Stimulated activated CD8-positive, alpha-beta memory T cell treated with anti-CD3 and anti-CD28 coated beads, Interleukin-7, amount 100 ng/mL, for 4 hours (primary cell): ENCODE measurements around the gene ISOC2.
"Not testable (repeated sequence)": the region's sequence is repeated elsewhere in the genome, so short reads cannot be mapped to it uniquely, and the experiment has no call there.

Experiments used
- DNase-seq, 2 donors: peaks; one replicate each; pipeline ENCODE4 v3.0.0-alpha.2; 2020; ENCODE audit warnings: low read depth in 2 of 2

The ISOC2 gene

GRCh38 chr19:55440411-55441105 lies 20.9 kb downstream of the ISOC2 start:
- DNase-seq, result no peak

- DNase-seq, result no peak
Measured at GRCh38 chr19:55439052-55439451, 22.4 kb downstream of the ISOC2 start.

- no peak for DNase-seq
Measured at GRCh38 chr19:55437410-55437809, 24.0 kb downstream of the ISOC2 start.

GRCh38 chr19:55436847-55437246 lies 24.6 kb downstream of the ISOC2 start:
- DNase-seq, result no peak

GRCh38 chr19:55435020-55435419 lies 26.4 kb downstream of the ISOC2 start:
- no peak for DNase-seq

- no peak for DNase-seq
Measured at GRCh38 chr19:55434356-55434919, 27.0 kb downstream of the ISOC2 start.

- no peak for DNase-seq
Measured at GRCh38 chr19:55433292-55433691, 28.1 kb downstream of the ISOC2 start.

GRCh38 chr19:55432241-55432959 lies 29.0 kb downstream of the ISOC2 start:
- DNase-seq, result no peak

- DNase-seq, result no peak
Measured at GRCh38 chr19:55431183-55431582, 30.3 kb downstream of the ISOC2 start.

- DNase-seq, result no peak
Measured at GRCh38 chr19:55426042-55426441, 35.4 kb downstream of the ISOC2 start.

- DNase-seq, result no peak
Measured at GRCh38 chr19:55424518-55424917, 36.9 kb downstream of the ISOC2 start.

- no peak for DNase-seq
Measured at GRCh38 chr19:55423225-55424005, 38.0 kb downstream of the ISOC2 start.

GRCh38 chr19:55421281-55421680 lies 40.2 kb downstream of the ISOC2 start:
- DNase-seq, result not testable (repeated sequence)

GRCh38 chr19:55419624-55420236 lies 41.7 kb downstream of the ISOC2 start:
- no peak for DNase-seq

- DNase-seq, result no peak
Measured at GRCh38 chr19:55419103-55419502, 42.3 kb downstream of the ISOC2 start.

GRCh38 chr19:55418185-55418584 lies 43.3 kb downstream of the ISOC2 start:
- DNase-seq, result peak in 1 of 2 donors; percentile 29

GRCh38 chr19:55410168-55410567 lies 51.3 kb downstream of the ISOC2 start:
- no peak for DNase-seq

GRCh38 chr19:55409179-55409578 lies 52.3 kb downstream of the ISOC2 start:
- not testable (repeated sequence) for DNase-seq

- DNase-seq, result no peak
Measured at GRCh38 chr19:55408533-55408872, 52.9 kb downstream of the ISOC2 start.

- peak; percentile 96 to 97 for DNase-seq
Measured at GRCh38 chr19:55407800-55408532, 53.5 kb downstream of the ISOC2 start.

- DNase-seq, result not testable (repeated sequence)
Measured at GRCh38 chr19:55407550-55407799, 54.0 kb downstream of the ISOC2 start, which contains the start of gene UBE2S. Gene UBE2S, minus strand, starts transcription at chr19:55407788. Its CDS starts 199 bp downstream, at chr19:55407589.
